NCI-H1694 (cell line): ENCODE data around the gene LRSAM1.

Source experiments
- DNase-seq: peaks from one replicate; lab custom pipeline; 2025; lab: John Stamatoyannopoulos, UW

Gene LRSAM1

GRCh38 chr9:127426756-127427155, 24.6 kb upstream of the LRSAM1 start:
- DNase-seq: no peak

- no peak for DNase-seq
These were observed 23.0 kb upstream of the LRSAM1 start for GRCh38 chr9:127428348-127428747.

GRCh38 chr9:127430415-127430814, 20.9 kb upstream of the LRSAM1 start:
- no peak for DNase-seq

GRCh38 chr9:127437497-127438264, 13.6 kb upstream of the LRSAM1 start:
- no peak for DNase-seq

GRCh38 chr9:127438394-127438793, 12.9 kb upstream of the LRSAM1 start:
- no peak for DNase-seq

GRCh38 chr9:127444283-127444920, 6.9 kb upstream of the LRSAM1 start:
- no peak for DNase-seq

- no peak for DNase-seq
These were observed 6.1 kb upstream of the LRSAM1 start for GRCh38 chr9:127444921-127445850.

GRCh38 chr9:127445851-127446712, 5.2 kb upstream of the LRSAM1 start:
- no peak for DNase-seq

- DNase-seq: no peak
These were observed 4.4 kb upstream of the LRSAM1 start for GRCh38 chr9:127446713-127447415.

GRCh38 chr9:127447416-127448111, 3.7 kb upstream of the LRSAM1 start:
- DNase-seq: no peak

- DNase-seq: no peak
These were observed 3.1 kb upstream of the LRSAM1 start for GRCh38 chr9:127448112-127448805.

- no peak for DNase-seq
These were observed 1.9 kb upstream of the LRSAM1 start for GRCh38 chr9:127449332-127449966.

GRCh38 chr9:127450243-127450760, 1.0 kb upstream of the LRSAM1 start:
- DNase-seq: no peak

GRCh38 chr9:127451608-127451857, 223 bp downstream of the LRSAM1 start:
- DNase-seq: no peak

GRCh38 chr9:127451858-127452656, 747 bp downstream of the LRSAM1 start:
- no peak for DNase-seq

GRCh38 chr9:127452691-127453090, 1.4 kb downstream of the LRSAM1 start:
- no peak for DNase-seq

- no peak for DNase-seq
These were observed 4.1 kb downstream of the LRSAM1 start for GRCh38 chr9:127455324-127455992.
